DMS153 treated with DMSO at 0.1 percent for 48 hours (cell line): ENCODE results near the gene BZW2.

Experiments used
- DNase-seq: peaks from one replicate; lab custom pipeline; 2025; ENCODE audit not compliant: unreplicated experiment; lab: John Stamatoyannopoulos, UW

The BZW2 gene

GRCh38 chr7:16712916-16713315 is 66.9 kb downstream of the BZW2 start:
- no peak for DNase-seq

DNA sequence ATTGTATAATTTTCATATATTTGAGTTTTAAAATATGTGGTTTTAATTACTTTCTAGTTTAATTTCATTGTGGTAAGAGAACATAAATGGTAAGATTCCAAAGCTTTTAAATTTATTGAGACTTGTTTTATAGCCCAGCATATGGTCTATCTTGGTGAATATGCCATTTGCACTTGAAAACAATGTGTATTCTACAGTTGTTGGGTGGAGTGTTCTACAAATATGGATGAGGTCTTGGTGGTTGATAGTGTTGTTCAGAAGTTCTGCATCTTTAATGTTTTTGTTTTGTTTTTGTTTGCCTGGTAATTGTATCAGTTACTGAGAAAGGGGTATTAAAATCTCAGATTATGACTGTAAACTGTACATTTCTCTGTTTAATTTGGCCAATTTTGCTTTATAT is 69.9 kb downstream of the BZW2 start:
- no peak for DNase-seq

DNA sequence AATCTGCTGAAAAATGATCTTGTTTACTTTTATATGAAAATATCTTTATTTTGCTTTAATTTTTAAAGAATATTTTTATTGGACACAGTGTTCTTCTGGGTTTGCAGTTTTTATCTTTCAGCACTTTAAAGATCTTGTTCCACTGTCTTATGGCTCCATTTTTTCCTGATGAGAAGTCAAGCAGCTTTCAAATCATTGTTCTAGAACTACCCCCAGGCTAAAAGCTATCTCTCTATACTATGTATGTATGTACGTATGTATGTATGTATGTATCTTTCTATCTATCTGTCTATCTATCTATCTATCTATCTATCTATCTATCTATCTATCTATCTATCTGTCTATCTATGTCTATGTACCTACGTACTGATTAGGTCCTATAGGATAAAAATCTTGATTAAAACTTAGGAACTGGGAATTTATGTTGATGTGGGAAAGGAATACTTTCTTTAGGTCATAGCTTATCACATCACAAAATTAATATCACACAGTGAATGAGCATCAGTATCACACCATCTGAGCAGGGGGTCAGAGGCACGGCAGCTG is 72.2 kb downstream of the BZW2 start:
- no peak for DNase-seq

GRCh38 chr7:16719699-16720098 is 73.7 kb downstream of the BZW2 start:
- no peak for DNase-seq

GRCh38 chr7:16721541-16721940 is 75.6 kb downstream of the BZW2 start:
- no peak for DNase-seq

DNA sequence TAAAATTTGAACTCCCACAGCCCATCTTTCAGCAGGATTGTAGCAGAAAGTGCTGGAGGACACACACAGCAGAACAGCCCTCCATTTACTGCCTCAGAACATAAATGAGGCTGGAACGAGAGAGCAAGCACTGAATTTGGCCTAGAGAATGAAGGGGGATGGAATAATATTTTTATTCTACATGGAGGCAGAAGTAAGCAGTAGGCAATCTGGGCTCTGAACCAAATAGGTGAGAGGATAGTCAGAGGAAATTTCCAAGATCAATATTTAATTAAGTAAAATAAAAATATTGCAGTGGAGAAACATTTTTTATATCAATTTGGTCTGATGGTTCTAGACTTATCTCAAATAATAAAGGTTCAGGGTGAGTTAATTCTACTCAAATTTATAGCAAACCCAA is 78.4 kb downstream of the BZW2 start:
- DNase-seq: no peak

- no peak for DNase-seq
Observed at GRCh38 chr7:16726189-16726588, 80.2 kb downstream of the BZW2 start.

DNA sequence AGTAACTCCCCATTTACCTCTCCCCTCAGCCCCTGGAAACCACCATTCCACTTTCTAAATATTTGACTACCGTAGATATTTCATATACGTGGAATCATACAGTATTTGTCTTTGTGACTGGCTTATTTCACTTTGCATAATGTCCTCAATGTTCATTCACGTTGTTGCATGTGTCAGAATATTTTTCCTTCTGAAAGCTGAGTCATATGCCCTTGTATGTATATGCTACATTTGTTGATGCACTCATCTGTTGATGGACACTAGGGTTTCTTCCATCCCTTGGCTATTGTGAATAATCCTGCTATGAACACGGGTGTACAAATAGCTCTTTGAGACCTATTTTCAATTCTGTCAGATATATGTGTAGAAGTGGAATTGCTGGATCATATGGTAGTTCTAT is 81.8 kb downstream of the BZW2 start:
- DNase-seq: no peak

- no peak for DNase-seq
Observed at GRCh38 chr7:16728811-16729210, 82.8 kb downstream of the BZW2 start.

GRCh38 chr7:16729541-16729940 is 83.6 kb downstream of the BZW2 start:
- DNase-seq: no peak

DNA sequence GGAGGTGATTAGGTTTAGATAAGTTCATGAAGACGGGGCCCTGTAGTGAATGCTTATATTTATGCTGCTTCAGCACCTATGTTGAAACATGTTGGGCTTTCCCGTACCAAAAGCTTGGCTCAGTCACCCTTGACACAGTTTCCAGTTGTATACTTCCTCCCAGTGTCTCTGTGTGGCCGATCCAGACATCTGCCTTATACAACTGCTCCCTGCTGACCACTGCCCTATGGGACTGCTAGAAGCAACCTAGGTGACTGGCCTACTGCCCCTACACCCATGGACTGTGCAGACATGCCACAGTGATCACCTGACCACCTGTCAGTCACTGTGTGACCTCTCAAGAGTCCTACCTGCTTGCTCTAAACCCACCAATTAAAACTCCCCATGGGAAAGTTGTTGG is 85.0 kb downstream of the BZW2 start:
- no peak for DNase-seq

GRCh38 chr7:16732828-16733227 is 86.8 kb downstream of the BZW2 start:
- DNase-seq: no peak

DNA sequence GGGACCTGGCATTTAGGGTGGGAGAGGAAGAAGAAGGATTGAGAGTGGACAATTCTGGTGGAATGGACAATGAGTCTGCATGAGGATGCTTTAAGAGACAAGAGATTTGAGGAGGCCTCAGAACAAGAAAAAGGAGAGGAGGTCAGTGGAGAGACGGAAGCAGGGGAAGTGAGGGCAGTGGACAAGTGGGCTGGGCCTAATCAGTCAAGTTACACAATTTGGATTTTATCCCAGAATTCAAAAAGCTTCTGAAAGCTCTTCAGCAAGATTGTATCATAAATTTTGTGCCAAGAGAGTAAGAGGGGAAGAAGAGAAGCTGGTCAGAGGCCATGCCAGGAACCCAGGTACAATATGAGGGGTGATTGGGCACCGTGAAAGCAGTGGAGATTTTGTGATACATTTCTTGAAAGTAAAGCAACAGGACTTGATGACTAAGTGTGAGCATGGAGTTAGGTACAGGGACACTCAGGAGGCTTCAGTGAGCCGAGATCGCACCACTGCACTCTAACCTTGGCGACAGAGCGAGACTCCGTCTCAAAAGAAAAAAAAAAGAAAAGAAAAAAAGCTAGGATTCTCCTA is 88.3 kb downstream of the BZW2 start:
- DNase-seq: no peak

DNA sequence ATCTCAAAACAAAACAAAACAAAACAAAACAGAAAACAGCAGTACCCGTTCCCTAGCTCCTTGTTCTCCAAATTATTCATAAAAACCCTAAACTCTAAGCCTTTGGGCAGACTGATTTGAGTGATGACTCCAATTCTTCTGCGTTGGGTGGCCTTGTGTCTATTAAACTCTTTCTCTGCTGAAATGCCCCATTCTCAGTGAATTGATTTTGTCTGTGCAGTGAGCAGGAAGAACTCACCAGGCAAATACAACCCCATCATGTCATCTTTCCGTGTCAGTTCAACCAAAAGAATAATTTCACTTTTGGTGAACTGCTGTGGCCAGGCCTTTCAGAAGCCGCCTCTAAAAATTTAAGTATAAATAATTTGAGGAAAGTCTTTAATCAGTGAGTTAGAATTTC is 89.0 kb downstream of the BZW2 start:
- no peak for DNase-seq

DNA sequence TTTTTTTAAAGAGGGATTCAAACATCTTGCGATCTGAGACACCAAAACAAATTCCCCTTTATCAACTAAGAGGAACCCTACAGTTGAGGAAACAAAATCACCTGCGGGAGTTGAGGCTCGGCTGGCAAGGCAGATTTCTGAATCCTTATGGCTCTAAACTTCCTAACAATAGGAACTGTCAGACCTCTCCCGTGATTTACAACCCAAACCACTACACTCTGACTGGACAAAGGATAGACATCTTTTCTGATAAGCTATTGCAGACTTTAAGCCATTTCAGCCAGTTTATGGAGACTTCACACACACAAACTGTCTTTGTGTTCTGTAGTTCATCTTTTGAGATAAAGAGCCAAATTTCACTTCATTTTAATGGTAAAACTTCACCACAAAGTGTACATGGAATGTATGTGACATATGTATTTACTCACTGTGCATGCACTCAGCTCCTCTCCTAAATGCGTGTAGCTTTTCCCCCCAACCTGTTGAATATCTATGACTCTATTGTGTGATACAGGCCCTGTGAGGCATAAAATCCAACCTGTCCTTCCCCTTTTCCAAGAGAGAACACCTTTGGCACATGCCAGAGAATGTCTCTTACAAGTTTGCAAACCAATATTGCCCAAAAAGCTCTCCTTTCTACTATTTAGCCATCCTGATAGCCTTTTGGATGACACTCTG is 92.2 kb downstream of the BZW2 start:
- DNase-seq: no peak

DNA sequence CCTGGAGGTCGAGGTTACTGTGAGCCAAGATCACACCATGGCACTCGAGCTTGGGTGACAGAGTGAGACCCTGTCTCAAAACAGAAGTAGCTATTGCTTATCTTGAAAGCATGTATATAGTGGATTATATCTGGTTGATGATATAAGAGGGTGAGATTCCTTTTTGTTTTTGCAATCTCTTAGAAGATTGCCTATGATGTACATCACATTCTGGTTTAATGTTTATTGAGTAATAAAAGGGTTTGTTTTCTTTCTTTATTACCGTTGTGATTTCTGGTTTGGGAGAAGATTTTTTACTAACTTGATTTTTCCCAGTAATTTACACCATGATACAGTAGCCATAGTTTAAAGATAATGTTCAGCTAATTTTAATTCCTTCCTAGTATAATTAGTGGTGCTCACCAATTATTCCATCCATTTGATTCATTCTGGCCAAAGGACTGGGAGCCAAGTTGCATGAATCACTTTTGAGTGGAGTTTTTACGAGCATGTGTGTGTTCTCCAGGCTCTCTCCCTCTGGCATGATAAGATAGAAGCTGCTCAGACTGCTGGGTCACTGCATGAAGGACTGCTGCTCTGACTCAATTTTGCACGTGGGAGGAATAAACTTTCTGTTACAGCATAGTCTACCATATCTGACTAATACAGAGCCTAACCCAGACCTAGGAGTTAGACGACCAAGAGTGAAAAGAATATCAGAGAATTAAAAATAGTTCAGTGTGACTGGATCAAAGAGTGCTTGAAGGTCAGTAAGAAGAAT is 94.1 kb downstream of the BZW2 start:
- DNase-seq: no peak

DNA sequence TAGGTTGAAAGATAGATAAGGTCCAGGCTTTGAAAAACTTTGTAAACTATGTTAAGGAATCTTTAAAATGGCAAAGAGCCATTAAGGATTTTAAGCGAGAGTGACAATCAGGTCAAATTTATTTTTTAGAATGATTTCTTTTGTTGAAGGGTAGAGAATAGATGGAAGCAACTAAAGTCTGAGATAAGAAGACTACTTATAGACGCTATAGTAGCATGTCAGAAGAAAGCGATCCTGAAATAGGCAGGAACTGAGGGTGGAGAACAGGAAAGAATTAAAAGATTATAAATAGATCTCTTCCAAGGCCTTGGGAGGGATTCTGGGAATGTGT is 94.6 kb downstream of the BZW2 start:
- no peak for DNase-seq

GRCh38 chr7:16740996-16741395 is 95.0 kb downstream of the BZW2 start:
- no peak for DNase-seq

GRCh38 chr7:16741676-16742075 is 95.7 kb downstream of the BZW2 start:
- no peak for DNase-seq

DNA sequence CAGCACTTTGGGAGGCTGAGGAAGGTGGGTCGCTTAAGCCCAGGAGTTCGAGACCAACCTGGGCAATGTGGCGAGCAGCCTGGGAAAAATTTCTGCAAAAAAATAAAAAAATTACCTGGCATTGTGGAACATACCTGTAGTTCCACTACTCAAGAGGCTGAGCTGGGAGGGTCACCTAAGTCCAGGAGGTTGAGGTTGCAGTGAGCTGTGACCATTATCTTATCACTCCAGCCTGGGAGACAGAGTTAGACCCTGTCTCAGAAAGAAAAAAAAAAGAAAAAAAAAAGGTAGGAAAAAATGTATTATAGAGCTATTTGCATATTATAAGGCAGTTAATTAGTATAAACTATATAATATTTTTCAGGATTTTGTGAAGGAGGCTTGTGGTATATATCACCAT is 96.6 kb downstream of the BZW2 start:
- no peak for DNase-seq

- DNase-seq: no peak
Observed at GRCh38 chr7:16743236-16743635, 97.3 kb downstream of the BZW2 start.

DNA sequence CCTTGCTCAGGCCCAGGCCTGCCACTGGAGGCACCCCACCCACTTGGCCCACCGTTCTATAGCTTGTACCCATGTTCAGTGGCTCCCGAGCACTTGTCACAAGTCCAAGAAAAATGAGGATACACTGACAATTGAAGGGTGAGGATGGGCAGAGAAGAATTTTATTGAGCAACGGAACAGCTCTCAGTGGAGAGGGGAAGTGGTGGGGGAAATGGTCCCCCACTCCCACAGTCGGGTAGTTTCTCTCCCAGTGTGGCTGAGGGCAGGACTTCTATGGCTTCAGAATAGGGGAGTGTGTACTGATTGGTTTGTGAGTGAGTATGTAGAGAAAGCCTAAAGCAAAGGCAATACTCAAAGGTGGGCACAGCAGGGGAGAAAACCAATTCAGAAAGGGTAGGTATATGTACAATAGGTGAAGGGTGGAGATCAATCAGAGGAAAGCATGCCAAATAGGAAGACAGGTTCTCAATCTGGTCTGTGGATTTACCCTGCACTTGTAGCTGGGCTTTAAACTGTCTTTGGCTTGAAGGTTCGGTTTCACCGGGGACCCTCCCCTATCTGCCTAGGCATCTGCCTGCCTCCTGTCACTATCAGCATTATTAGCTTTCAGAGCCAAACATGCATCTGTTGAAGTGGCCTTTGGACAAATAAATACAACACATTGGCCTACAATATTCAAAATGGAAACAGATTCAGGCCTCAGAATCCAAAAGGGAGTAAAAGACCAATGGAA is 98.7 kb downstream of the BZW2 start:
- no peak for DNase-seq
